T-helper 17 cell (primary cell): ENCODE measurements around the gene SDC1. TPM values are rescaled to one million over a fixed set of nuclear protein-coding genes. Genes with fewer than 3 reads are reported as not detected.
A peak's percentile ranks its signal among the peaks of the same experiment; 100 is the strongest.

ENCODE experiments used
- ATAC-seq: fragments of 150-1000 bp; cut with Tn5 transposase; 2 replicates; pipeline ENCODE4 v1.10.0; 2021; ENCODE audit warnings: mild to moderate bottlenecking, moderate library complexity
- DNase-seq, 3 donors: peaks; one replicate each; pipeline versions ENCODE4 v3.0.0 to v3.0.0-alpha.2; 2020 to 2021
- H3K9me3 ChIP-seq: one replicate; pipeline ENCODE4 v1.7.0; 2013; ENCODE audit warnings: low read length, mild to moderate bottlenecking; ENCODE audit not compliant: control insufficient read depth, poor library complexity, severe bottlenecking
- H3K27ac Mint-ChIP-seq: one replicate; pipeline ENCODE4 v1.8.0; 2022; ENCODE audit warnings: mild to moderate bottlenecking, moderate library complexity, mixed read lengths
- H3K27me3 Mint-ChIP-seq: one replicate; pipeline ENCODE4 v1.8.0; 2022; ENCODE audit warnings: mixed read lengths
- H3K36me3 Mint-ChIP-seq: one replicate; pipeline ENCODE4 v1.8.0; 2022; ENCODE audit warnings: low read depth, mixed read lengths
- H3K4me1 Mint-ChIP-seq: one replicate; pipeline ENCODE4 v1.8.0; 2022; ENCODE audit warnings: mild to moderate bottlenecking, mixed read lengths
- H3K4me3 Mint-ChIP-seq: one replicate; pipeline ENCODE4 v1.8.0; 2022; ENCODE audit warnings: mild to moderate bottlenecking, moderate library complexity, mixed read lengths
- total RNA-seq, 4 donors: library from RNA in 2 of 4; stranded (reverse) in 2 of 4; gene quantifications; one replicate each; pipeline ENCODE4 v1.2.3 and lab custom pipeline; 2022 to 2026

SDC1 gene
- total RNA-seq, 2 donors from 2014 or later: not detected

- H3K27me3 Mint-ChIP-seq: peaks cover 63% of the 10 kb centered on the region
- ATAC-seq (no peak), DNase-seq (no peak)
- H3K4me3 Mint-ChIP-seq: no peak overlapping the region
- H3K27ac Mint-ChIP-seq: no peak overlapping the region
- no peaks in the 10 kb centered on the region for H3K9me3 ChIP-seq
- H3K4me1 Mint-ChIP-seq: peaks cover under 1% of the 10 kb centered on the region
- peaks cover under 1% of the 10 kb centered on the region for H3K36me3 Mint-ChIP-seq
Measured at GRCh38 chr2:20224164-20224715, 690 bp downstream of the SDC1 start.

DNA sequence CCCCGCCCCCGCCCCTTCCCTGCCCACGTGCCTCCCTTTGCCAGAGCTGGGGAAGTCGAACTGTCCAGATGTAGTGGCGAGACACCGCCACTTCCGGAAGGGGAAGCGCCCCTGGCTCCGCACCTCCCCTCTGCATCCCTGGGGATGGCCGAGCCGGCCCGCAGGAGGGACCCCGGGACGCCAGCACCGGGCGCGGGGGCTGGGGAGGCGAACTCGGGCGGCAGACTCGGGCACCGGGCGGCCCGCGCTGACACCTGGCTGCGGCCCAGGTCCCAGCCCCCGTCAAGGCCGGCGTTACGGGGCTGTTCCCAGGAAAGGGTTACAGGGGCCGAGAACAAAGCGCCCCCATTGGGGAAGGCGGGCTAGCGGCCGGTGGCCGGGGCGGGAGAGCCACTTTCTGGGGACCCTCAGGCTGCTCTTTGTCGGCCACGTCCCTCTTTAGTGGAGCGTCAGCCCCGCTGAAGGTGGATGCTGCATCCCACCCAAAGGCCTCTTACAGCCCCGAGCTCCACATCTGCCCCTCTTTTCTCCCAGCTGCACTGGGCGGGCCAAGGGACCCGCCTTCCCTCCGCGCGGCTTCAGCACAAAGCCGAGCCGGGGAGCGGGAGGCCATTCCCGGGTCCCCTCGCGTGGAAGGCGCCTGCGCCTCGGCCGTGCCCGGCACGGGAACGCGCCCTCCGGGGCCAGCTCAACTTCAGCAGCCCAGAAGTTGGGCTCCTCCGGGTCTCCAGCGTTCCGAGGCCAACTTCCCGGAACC lies 1.3 kb downstream of the SDC1 start:
- Mint-ChIP-seq H3K27me3 (peaks cover 63% of the 10 kb centered on the region), H3K27ac (no peak overlapping the region), H3K4me1 (peaks cover under 1% of the 10 kb centered on the region), H3K4me3 (peak overlapping the region; percentile 66), H3K36me3 (peaks cover under 1% of the 10 kb centered on the region)
- ATAC-seq: no peak
- no peaks in the 10 kb centered on the region for H3K9me3 ChIP-seq
- no peak for DNase-seq

- Mint-ChIP-seq H3K27me3 (peaks cover 64% of the 10 kb centered on the region), H3K27ac (no peak overlapping the region), H3K36me3 (peaks cover 3% of the 10 kb centered on the region), H3K4me3 (peak overlapping the region; percentile 66), H3K4me1 (peaks cover 2% of the 10 kb centered on the region)
- no peak for DNase-seq
- H3K9me3 ChIP-seq: no peaks in the 10 kb centered on the region
- no peak for ATAC-seq
Measured at GRCh38 chr2:20222769-20223406, 2.0 kb downstream of the SDC1 start.

DNA sequence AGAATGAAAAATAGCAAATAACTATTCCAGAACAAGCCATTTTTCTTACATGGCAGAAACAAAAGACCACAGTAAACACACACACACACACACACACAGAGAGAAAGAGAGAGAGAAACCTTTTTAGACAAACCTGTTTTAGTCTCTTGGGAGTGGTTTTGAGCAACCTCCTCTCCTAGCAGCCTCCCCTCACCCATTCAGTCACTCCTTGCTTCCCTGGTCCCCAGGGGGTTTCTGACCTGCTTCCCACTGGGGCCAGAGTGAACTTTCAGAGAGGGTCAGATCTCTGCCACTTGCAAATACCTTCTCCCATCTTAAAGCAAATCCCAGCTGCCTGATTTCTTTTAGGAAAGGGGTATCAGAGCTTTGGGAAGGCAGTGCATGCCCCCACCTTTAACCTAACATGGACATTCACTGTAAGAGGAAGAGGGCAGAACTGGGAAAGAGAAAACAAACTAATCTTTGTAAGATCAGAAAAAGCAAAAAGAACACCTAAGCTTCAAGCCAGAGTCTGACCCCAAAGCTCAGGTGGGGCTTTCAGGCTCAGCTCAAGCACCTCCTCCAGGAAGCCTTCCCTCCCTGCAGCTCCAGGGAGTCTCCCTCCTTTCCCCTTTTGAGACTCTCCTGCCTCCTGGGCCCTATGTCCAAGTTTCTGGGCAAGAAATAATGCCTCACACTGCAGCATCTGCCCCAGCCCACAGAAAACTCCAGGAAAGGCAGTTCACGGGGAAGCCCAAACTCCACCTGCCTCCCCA lies 2.7 kb downstream of the SDC1 start:
- DNase-seq: no peak
- no peak for ATAC-seq
- Mint-ChIP-seq H3K4me3 (peak overlapping the region; percentile 66), H3K27ac (no peak overlapping the region), H3K4me1 (peaks cover 2% of the 10 kb centered on the region), H3K27me3 (peaks cover 61% of the 10 kb centered on the region), H3K36me3 (peaks cover 3% of the 10 kb centered on the region)
- no peaks in the 10 kb centered on the region for H3K9me3 ChIP-seq

- H3K36me3 Mint-ChIP-seq: peaks cover 3% of the 10 kb centered on the region
- ATAC-seq (no peak), DNase-seq (no peak)
- H3K27me3 Mint-ChIP-seq: peaks cover 61% of the 10 kb centered on the region
- no peak overlapping the region for H3K27ac Mint-ChIP-seq
- peaks cover 2% of the 10 kb centered on the region for H3K4me1 Mint-ChIP-seq
- H3K4me3 Mint-ChIP-seq: peak overlapping the region; percentile 19
- no peaks in the 10 kb centered on the region for H3K9me3 ChIP-seq
Measured at GRCh38 chr2:20221555-20221973, 3.4 kb downstream of the SDC1 start.

GRCh38 chr2:20220806-20221554 lies 4.0 kb downstream of the SDC1 start:
- H3K4me3 Mint-ChIP-seq: no peak overlapping the region
- DNase-seq (no peak), ATAC-seq (no peak)
- H3K9me3 ChIP-seq: no peaks in the 10 kb centered on the region
- peaks cover 3% of the 10 kb centered on the region for H3K36me3 Mint-ChIP-seq
- peaks cover 2% of the 10 kb centered on the region for H3K4me1 Mint-ChIP-seq
- H3K27me3 Mint-ChIP-seq: peaks cover 60% of the 10 kb centered on the region
- H3K27ac Mint-ChIP-seq: no peak overlapping the region

DNA sequence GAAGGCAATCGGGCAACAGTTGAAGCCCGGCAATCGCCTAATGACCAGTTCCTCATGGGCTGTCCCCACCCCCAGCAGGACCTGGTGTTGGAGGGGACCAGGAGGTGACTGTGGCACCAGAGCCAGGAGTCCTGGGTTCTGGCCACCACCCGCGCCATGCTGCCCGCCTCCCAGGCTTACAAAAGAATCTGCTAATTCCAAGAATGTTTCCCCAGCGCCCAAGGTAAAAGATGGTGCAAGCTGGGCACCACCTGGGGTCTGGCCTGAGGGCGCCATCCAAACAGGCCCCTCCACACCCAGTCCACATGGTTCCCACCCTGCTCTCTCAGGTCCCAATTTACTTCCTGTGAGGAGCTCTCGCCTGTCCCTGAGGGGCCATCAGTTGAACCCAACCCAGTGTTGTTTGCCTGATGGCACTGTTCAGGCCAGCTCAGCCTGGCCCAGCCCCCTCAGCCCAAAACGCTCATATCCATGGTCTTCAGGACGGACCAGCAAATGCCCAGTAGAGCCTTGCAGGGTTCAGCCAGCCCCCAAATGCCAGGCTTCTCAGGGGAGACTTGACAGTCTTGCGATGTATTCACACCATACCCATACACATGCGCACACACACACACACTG lies 5.1 kb downstream of the SDC1 start:
- H3K4me1 Mint-ChIP-seq: peaks cover 2% of the 10 kb centered on the region
- H3K36me3 Mint-ChIP-seq: peaks cover 3% of the 10 kb centered on the region
- no peak overlapping the region for H3K4me3 Mint-ChIP-seq
- DNase-seq (no peak), ATAC-seq (no peak)
- H3K27ac Mint-ChIP-seq: no peak overlapping the region
- H3K27me3 Mint-ChIP-seq: peaks cover 55% of the 10 kb centered on the region
- H3K9me3 ChIP-seq: no peaks in the 10 kb centered on the region

GRCh38 chr2:20218331-20219320 lies 6.3 kb downstream of the SDC1 start:
- H3K27me3 Mint-ChIP-seq: peaks cover 58% of the 10 kb centered on the region
- no peak for ATAC-seq

DNA sequence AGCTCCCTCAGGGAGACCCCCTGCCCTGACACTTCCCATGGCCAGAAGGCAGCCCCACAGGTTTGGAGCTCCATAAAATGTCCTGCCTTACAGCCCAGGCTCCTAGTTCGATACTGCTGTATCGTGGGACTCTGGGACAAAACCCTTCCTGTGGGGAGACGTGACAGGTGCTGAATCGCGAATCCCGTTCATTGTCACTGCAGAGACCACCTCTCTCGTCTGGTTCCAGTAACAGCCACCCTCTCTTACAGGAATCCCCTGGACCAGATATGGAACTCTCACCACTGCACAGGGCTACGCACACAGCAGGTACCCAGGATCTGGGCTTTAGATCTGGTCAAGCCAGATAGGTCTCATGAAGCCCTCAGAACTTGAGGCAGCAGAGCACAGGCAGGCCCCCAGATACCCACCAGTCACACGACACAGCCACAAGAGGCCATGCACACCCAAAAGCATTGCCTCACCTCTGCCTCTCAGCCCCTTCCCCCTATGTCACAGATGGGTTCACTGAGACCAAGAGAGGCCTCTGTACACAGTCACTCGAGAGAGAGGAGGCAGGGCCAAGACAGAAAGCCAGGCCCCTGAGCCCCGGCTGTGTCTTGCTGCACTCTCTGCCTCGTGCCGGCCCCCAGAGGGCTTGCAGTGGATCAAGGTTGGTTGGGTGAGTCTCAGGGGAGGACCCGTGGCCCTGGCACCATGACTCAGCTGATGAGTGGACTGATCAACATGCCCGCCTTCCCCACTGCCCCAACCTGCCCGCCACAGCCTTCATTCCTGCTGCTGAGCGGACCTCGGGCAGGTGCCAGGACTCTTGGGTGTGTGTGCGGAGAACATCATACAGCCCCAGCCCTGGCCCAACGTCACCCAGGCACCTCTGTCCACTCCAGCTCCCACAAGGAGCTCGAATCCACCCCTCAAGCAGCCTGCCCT lies 7.6 kb downstream of the SDC1 start:
- ATAC-seq: no peak
- DNase-seq: no peak

More at GRCh38 chr2:20218331-20219320, 6.3 kb downstream of the SDC1 start:
- no peaks in the 10 kb centered on the region for H3K9me3 ChIP-seq
- H3K4me3 Mint-ChIP-seq: no peak overlapping the region
- no peak overlapping the region for H3K27ac Mint-ChIP-seq
- peaks cover 3% of the 10 kb centered on the region for H3K36me3 Mint-ChIP-seq
- no peak for DNase-seq
- H3K4me1 Mint-ChIP-seq: peaks cover 4% of the 10 kb centered on the region

GRCh38 chr2:20216130-20217025 lies 8.6 kb downstream of the SDC1 start:
- Mint-ChIP-seq H3K4me1 (peaks cover 4% of the 10 kb centered on the region), H3K27ac (no peak overlapping the region), H3K27me3 (peaks cover 42% of the 10 kb centered on the region)

More for the DNA sequence above, 7.6 kb downstream of the SDC1 start:
- H3K27ac Mint-ChIP-seq: no peak overlapping the region
- peaks cover 3% of the 10 kb centered on the region for H3K36me3 Mint-ChIP-seq
- no peak overlapping the region for H3K4me3 Mint-ChIP-seq
- H3K27me3 Mint-ChIP-seq: peaks cover 51% of the 10 kb centered on the region
- H3K4me1 Mint-ChIP-seq: peaks cover 4% of the 10 kb centered on the region
- H3K9me3 ChIP-seq: no peaks in the 10 kb centered on the region

More at GRCh38 chr2:20216130-20217025, 8.6 kb downstream of the SDC1 start:
- no peaks in the 10 kb centered on the region for H3K9me3 ChIP-seq
- DNase-seq: no peak
- H3K4me3 Mint-ChIP-seq: no peak overlapping the region
- no peak for ATAC-seq
- H3K36me3 Mint-ChIP-seq: peaks cover 3% of the 10 kb centered on the region
